ENCODE measurements around the gene RFX2.

DNA sequence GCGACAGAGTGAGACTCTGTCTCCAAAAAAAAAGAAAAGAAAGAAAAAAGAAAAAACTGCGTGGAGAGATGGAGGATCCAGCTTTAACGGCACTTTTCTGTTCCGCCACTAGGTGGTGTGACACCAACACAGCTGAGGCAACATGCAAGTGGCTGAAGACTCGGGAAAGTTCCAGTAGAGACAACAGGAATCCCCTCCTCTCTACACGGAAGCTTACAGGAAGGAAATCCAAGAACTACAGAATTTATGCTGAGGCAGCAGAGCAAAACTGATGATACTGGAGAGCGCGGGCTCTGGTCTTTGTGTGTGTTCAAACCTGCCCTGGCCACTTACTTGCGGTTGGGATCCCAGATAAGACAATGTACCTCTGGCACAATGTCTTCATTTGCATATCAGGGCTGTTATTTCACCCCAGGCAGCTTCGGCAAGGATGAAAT, 142.3 kb downstream of the RFX2 start:
- TF ChIP-seq, protein P1, sequence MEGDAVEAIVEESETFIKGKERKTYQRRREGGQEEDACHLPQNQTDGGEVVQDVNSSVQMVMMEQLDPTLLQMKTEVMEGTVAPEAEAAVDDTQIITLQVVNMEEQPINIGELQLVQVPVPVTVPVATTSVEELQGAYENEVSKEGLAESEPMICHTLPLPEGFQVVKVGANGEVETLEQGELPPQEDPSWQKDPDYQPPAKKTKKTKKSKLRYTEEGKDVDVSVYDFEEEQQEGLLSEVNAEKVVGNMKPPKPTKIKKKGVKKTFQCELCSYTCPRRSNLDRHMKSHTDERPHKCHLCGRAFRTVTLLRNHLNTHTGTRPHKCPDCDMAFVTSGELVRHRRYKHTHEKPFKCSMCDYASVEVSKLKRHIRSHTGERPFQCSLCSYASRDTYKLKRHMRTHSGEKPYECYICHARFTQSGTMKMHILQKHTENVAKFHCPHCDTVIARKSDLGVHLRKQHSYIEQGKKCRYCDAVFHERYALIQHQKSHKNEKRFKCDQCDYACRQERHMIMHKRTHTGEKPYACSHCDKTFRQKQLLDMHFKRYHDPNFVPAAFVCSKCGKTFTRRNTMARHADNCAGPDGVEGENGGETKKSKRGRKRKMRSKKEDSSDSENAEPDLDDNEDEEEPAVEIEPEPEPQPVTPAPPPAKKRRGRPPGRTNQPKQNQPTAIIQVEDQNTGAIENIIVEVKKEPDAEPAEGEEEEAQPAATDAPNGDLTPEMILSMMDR (IDR thresholded peaks at IDR 0.05): peak; percentile 63
- TF ChIP-seq ZBTB21 (CRISPR knock-in tag; IDR thresholded peaks at IDR 0.05; ENCODE audit: borderline replicate concordance): no peak
- TF ChIP-seq, protein P2, sequence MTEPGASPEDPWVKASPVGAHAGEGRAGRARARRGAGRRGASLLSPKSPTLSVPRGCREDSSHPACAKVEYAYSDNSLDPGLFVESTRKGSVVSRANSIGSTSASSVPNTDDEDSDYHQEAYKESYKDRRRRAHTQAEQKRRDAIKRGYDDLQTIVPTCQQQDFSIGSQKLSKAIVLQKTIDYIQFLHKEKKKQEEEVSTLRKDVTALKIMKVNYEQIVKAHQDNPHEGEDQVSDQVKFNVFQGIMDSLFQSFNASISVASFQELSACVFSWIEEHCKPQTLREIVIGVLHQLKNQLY (CRISPR knock-in tag; IDR thresholded peaks at IDR 0.05): no peak
- TF ChIP-seq, protein P3, sequence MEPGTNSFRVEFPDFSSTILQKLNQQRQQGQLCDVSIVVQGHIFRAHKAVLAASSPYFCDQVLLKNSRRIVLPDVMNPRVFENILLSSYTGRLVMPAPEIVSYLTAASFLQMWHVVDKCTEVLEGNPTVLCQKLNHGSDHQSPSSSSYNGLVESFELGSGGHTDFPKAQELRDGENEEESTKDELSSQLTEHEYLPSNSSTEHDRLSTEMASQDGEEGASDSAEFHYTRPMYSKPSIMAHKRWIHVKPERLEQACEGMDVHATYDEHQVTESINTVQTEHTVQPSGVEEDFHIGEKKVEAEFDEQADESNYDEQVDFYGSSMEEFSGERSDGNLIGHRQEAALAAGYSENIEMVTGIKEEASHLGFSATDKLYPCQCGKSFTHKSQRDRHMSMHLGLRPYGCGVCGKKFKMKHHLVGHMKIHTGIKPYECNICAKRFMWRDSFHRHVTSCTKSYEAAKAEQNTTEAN (CRISPR knock-in tag; IDR thresholded peaks at IDR 0.05): no peak
- TF ChIP-seq FOXP1 (CRISPR knock-in tag; IDR thresholded peaks at IDR 0.05; ENCODE audit: borderline replicate concordance): no peak

Measured in WTC11 (cell line).